ENCODE data around the gene CDR2. TPM values are rescaled to one million over a fixed set of nuclear protein-coding genes. Genes with fewer than 3 reads are reported as not detected.

The CDR2 gene
- total and polyA plus RNA-seq, 4 donors = 26.4 to 37.9 (median 31.3) TPM

DNA sequence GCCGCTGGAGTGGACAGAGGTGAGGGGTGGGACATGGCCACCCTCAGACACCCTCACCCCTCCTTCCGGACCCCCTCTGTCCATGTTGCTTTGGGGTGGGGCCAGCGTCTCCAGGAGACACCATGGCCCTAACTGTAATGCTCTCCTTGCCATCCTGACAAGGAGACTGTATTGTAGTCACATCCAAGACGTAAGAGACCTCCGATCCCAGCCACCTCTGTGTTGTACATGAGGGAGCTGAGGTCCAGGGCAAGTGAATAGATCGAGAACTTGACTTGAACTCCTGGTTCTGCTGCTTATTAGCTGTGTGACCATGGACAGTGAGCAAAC is 47.0 kb downstream of the CDR2 start:
- intact Hi-C loops (cut with DNase I) = loop anchor here in 1 of 2 donors (10.0 kb wide), 1 partner anchor 1143 kb away; no protein-coding TSS in a partner anchor
- H3K9me3 ChIP-seq (ENCODE audit: control insufficient read depth, low read length) = no peaks in the 10 kb centered on the region

DNA sequence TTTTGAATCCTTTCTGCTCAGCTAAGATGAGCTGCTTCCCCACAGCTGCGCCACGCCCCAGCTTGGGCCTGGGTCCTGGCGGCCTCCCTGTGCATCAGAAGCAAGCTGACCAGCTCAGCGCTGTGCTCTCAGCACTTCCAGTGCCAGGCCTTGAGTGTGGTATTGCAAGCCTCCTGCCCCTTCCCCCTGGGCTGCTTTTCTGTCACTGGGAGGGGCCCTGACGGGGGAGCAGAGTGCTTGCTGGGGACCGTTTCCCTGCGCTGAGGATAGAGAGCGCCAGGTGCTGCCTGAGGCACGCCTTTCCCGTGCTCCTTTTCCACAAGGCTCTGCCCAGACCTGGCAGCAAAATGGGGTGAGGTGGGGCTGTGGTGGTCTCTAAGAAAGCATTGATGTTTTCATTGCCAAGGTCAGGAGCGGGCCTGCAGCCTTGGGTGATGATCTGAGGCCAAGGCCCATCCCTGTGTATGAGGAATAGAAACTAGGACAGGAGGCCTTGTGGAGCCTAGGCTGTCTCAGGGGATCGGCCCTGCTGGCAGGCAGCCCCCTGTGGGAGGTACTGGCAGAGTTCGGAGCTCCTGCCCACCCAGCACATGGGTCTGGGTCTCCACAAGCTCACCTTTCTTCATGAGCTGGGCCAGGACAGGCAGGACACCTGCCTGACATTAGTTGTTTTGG is 47.5 kb downstream of the CDR2 start:
- WGBS, 2 donors = 77 to 87% methylated on average over 11 to 13 of the region's 13 CpGs
- intact Hi-C loops (cut with DNase I) = loop anchor here in 1 of 2 donors (10.0 kb wide), 1 partner anchor 1142 kb away; no protein-coding TSS in a partner anchor
- H3K4me3 ChIP-seq (ENCODE audit: low read length in 2 of 2) = no peak overlapping the region
- H3K36me3 ChIP-seq (ENCODE audit: control insufficient read depth in 1 of 2, insufficient read depth in 2 of 2, low read length in 1 of 2) = peaks cover 0 to 2% of the 10 kb centered on the region in 2 donors
- no peak for DNase-seq
- H3K4me1 ChIP-seq (ENCODE audit: control insufficient read depth in 1 of 2, insufficient read depth in 2 of 2, low read length in 2 of 2) = no peaks in the 10 kb centered on the region
- no peak for ATAC-seq (ENCODE audit: low FRiP score)
- no peaks in the 10 kb centered on the region for H3K9me3 ChIP-seq (ENCODE audit: control insufficient read depth, low read length)
- H3K27me3 ChIP-seq (ENCODE audit: control insufficient read depth in 1 of 2, insufficient read depth in 2 of 2, low read length in 1 of 2) = no peaks in the 10 kb centered on the region
- no peak overlapping the region for H3K27ac ChIP-seq (ENCODE audit: low read depth in 1 of 2, low read length in 2 of 2)

More for the DNA sequence above, 47.0 kb downstream of the CDR2 start:
- Histone ChIP-seq H3K27me3 (ENCODE audit: control insufficient read depth in 1 of 2, insufficient read depth in 2 of 2, low read length in 1 of 2) (no peaks in the 10 kb centered on the region), H3K36me3 (ENCODE audit: control insufficient read depth in 1 of 2, insufficient read depth in 2 of 2, low read length in 1 of 2) (peaks cover 0 to 2% of the 10 kb centered on the region in 2 donors), H3K4me1 (ENCODE audit: control insufficient read depth in 1 of 2, insufficient read depth in 2 of 2, low read length in 2 of 2) (no peaks in the 10 kb centered on the region), H3K27ac (ENCODE audit: low read depth in 1 of 2, low read length in 2 of 2) (no peak overlapping the region), H3K4me3 (ENCODE audit: low read length in 2 of 2) (no peak overlapping the region)
- no peak for DNase-seq
- no peak for ATAC-seq (ENCODE audit: low FRiP score)
- WGBS, 2 donors = 86 to 90% methylated on average over 6 of the region's 6 CpGs

DNA sequence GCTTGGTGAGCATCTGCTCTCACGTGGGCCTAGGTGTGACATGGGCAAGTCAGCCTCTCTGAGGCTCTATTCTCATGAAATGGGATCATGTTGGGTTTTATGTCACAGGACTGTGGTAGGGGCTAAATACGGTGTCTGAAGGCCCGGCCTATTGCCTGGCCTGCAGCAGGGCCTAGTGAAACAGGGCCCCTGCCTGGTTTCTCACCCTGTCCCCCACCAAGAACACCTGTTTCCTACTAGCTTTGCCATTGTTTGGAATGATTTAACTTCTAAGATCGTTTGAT is 48.1 kb downstream of the CDR2 start:
- no peak for DNase-seq
- 81 to 86% methylated on average over 4 of the region's 4 CpGs for WGBS, 2 donors
- Histone ChIP-seq H3K27me3 (ENCODE audit: control insufficient read depth in 1 of 2, insufficient read depth in 2 of 2, low read length in 1 of 2) (no peaks in the 10 kb centered on the region), H3K36me3 (ENCODE audit: control insufficient read depth in 1 of 2, insufficient read depth in 2 of 2, low read length in 1 of 2) (peaks cover 0 to 2% of the 10 kb centered on the region in 2 donors), H3K9me3 (ENCODE audit: control insufficient read depth, low read length) (no peaks in the 10 kb centered on the region), H3K4me1 (ENCODE audit: control insufficient read depth in 1 of 2, insufficient read depth in 2 of 2, low read length in 2 of 2) (no peaks in the 10 kb centered on the region), H3K27ac (ENCODE audit: low read depth in 1 of 2, low read length in 2 of 2) (no peak overlapping the region), H3K4me3 (ENCODE audit: low read length in 2 of 2) (no peak overlapping the region)
- intact Hi-C loops (cut with DNase I) = loop anchor here in 1 of 2 donors (10.0 kb wide), 1 partner anchor 1142 kb away; no protein-coding TSS in a partner anchor
- ATAC-seq (ENCODE audit: low FRiP score) = no peak

DNA sequence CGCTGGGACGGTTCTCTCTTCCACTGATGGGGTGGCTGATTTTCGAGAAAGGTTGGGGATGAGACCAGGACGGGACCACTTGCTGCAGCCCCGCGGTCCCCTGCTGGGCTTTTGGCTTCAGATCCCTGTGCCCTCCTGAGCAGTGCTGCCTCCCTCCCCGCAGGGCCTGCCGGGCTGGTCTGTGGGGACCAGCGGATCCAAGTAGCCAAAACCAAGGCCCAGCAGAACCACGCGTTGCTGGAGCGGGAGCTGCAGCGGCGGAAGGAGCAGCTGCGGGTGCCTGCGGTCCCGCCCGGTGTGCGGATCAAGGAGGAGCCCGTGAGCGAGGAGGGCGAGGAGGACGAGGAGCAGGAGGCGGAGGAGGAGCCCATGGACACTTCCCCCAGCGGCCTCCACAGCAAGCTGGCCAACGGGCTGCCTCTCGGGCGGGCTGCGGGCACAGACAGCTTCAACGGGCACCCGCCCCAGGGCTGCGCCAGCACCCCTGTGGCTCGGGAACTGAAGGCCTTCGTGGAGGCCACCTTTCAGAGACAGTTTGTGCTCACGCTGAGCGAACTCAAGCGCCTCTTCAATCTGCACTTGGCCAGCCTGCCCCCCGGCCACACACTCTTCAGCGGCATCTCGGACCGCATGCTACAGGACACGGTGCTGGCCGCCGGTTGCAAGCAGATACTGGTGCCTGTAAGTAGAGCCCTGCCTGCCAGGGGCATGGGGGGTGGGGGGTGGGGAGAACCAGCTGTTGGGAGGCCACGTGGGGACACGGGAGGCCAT is 48.6 kb downstream of the CDR2 start:
- Histone ChIP-seq H3K9me3 (ENCODE audit: control insufficient read depth, low read length) (no peaks in the 10 kb centered on the region), H3K4me1 (ENCODE audit: control insufficient read depth in 1 of 2, insufficient read depth in 2 of 2, low read length in 2 of 2) (no peaks in the 10 kb centered on the region), H3K27ac (ENCODE audit: low read depth in 1 of 2, low read length in 2 of 2) (no peak overlapping the region), H3K36me3 (ENCODE audit: control insufficient read depth in 1 of 2, insufficient read depth in 2 of 2, low read length in 1 of 2) (peaks cover 0 to 2% of the 10 kb centered on the region in 2 donors), H3K4me3 (ENCODE audit: low read length in 2 of 2) (no peak overlapping the region), H3K27me3 (ENCODE audit: control insufficient read depth in 1 of 2, insufficient read depth in 2 of 2, low read length in 1 of 2) (no peaks in the 10 kb centered on the region)
- WGBS, 2 donors = 93 to 94% methylated on average over 41 to 46 of the region's 46 CpGs
- DNase-seq = no peak
- intact Hi-C loops (cut with DNase I) = loop anchor here in 1 of 2 donors (10.0 kb wide), 1 partner anchor 1141 kb away; no protein-coding TSS in a partner anchor
- no peak for ATAC-seq (ENCODE audit: low FRiP score)

DNA sequence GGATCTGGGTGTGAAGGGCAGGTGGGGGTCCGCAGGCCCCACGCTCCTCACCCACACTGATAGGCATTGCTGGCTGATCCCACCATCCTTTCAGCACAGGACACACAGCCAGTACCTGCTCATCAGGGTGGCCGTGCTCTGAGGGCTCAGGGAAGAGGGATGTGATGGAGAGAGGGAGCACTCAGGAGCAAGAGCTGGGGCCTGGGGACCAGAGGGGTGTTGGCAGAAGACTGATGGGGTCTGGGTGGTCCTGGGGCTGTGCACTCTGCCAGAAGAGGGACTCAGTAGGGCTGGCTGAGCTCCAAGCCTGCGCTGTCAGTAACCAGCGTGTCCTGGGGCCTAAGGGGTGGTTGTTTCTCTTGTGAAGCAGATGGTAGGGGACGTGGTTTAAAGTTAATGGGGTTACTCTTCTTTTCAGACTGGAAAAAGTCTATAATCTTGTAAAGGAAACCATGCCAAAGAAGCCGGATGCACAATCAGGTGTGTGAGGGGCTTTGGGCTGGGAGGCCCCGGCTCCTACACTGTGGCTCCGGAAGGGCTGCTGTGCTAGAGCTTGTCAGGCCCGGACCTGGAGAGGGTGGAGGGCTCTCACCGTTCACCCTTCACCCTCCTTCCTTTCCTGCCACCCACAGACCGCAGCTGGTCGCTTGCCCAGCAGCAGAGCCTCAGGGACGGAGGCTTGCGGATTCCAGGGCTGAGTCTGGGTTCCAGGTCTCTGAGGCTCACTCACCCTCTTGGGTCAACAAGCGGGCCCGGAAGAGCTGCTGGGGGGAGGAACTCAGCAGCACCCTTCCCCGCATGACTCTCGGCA is 49.4 kb downstream of the CDR2 start:
- intact Hi-C loops (cut with DNase I) = loop anchor here in 1 of 2 donors (5.0 to 10.0 kb wide), 2 partner anchors 1023 to 1140 kb away; no protein-coding TSS in a partner anchor
- no peak for DNase-seq
- no peak for ATAC-seq (ENCODE audit: low FRiP score)
- Histone ChIP-seq H3K4me3 (ENCODE audit: low read length in 2 of 2) (no peak overlapping the region), H3K4me1 (ENCODE audit: control insufficient read depth in 1 of 2, insufficient read depth in 2 of 2, low read length in 2 of 2) (no peaks in the 10 kb centered on the region), H3K27me3 (ENCODE audit: control insufficient read depth in 1 of 2, insufficient read depth in 2 of 2, low read length in 1 of 2) (no peaks in the 10 kb centered on the region), H3K27ac (ENCODE audit: low read depth in 1 of 2, low read length in 2 of 2) (no peak overlapping the region), H3K9me3 (ENCODE audit: control insufficient read depth, low read length) (no peaks in the 10 kb centered on the region), H3K36me3 (ENCODE audit: control insufficient read depth in 1 of 2, insufficient read depth in 2 of 2, low read length in 1 of 2) (peaks cover 0 to 2% of the 10 kb centered on the region in 2 donors)
- 86 to 89% methylated on average over 18 to 19 of the region's 19 CpGs for WGBS, 2 donors

DNA sequence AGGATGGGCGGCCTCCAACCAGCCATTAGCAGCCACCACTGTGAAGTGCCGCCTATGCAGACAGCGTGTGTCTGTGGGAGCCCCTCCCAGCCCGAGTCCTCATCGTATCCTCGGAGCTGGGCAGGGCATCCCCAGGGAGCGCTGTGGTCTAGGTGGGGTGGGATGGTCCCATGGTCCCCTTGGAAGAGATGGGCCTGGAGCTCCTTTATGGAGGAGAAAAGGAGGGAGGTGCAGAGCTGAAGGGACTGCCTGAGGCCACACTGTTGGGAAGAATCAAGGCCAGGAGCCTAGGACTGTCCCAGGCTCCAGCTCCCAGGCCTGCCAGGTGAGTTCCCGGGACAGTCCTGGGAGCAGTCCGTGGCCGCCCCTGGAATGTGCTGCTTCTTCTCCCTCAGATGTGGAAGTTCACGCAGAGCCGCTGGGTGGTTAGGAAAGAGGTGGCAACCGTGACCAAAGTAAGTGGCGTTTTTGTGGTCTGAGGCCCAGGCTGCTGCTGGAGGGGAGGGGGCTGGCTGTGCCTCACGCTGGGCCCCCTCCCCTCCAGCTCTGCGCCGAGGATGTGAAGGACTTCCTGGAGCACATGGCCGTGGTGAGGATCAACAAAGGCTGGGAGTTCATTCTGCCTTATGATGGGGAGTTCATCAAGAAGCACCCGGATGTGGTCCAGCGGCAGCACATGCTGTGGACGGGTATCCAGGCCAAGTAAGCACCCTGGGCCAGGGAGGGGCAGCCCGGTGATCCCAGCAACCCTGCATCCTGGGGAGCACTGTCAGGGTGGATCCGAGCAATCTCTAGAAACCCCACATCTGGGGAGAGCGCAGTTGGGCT is 50.2 kb downstream of the CDR2 start:
- H3K36me3 ChIP-seq (ENCODE audit: control insufficient read depth in 1 of 2, insufficient read depth in 2 of 2, low read length in 1 of 2) = peaks cover 0 to 2% of the 10 kb centered on the region in 2 donors
- no peaks in the 10 kb centered on the region for H3K4me1 ChIP-seq (ENCODE audit: control insufficient read depth in 1 of 2, insufficient read depth in 2 of 2, low read length in 2 of 2)
- H3K9me3 ChIP-seq (ENCODE audit: control insufficient read depth, low read length) = no peaks in the 10 kb centered on the region
- no peak overlapping the region for H3K4me3 ChIP-seq (ENCODE audit: low read length in 2 of 2)
- no peak for DNase-seq
- H3K27me3 ChIP-seq (ENCODE audit: control insufficient read depth in 1 of 2, insufficient read depth in 2 of 2, low read length in 1 of 2) = no peaks in the 10 kb centered on the region
- intact Hi-C loops (cut with DNase I) = loop anchor here in 1 of 2 donors (5.0 to 10.0 kb wide), 2 partner anchors 1022 to 1139 kb away; no protein-coding TSS in a partner anchor
- 87 to 91% methylated on average over 24 of the region's 24 CpGs for WGBS, 2 donors
- no peak for ATAC-seq (ENCODE audit: low FRiP score)
- H3K27ac ChIP-seq (ENCODE audit: low read depth in 1 of 2, low read length in 2 of 2) = no peak overlapping the region

DNA sequence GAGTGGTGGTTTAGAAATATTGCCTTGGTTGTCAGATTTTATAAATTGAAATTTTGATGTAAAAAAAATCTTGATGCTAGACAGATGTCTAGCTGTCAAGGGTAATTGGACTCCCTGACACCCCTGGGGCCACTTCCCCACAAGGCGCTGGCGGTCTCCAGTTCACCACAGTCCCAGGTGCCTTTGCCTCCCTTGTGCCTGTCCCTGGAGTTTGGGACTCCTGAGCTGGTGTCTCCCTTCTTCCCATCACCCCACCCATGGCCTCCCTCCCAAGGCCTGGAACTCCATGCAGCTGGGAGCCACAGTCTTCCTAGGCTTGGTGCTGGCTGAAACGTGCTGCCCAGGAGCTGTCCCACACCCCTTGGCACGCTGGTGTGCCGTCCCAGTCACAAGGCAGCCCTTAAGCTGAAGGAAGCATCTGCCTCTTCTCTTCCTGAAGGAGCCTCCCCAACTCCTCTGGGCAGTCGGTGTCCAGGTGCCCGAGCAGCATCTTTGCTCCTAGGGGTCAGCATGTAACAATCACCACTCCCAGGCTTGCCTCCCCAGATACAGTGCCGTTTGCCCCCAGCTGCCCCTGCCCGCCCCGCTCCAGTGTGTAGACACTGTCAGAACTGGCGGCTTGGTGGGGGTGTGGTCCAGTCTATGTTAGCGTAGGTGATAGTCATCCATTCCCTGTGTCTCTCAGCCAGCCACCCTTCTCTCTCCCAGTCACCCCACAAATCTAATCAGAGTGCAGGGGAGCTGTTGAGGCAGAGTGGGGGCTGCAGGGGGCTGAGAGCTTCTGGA is 51.1 kb downstream of the CDR2 start:
- intact Hi-C loops (cut with DNase I) = loop anchor here in 1 of 2 donors (5.0 to 10.0 kb wide), 2 partner anchors 1021 to 1139 kb away; no protein-coding TSS in a partner anchor
- Histone ChIP-seq H3K4me1 (ENCODE audit: control insufficient read depth in 1 of 2, insufficient read depth in 2 of 2, low read length in 2 of 2) (no peaks in the 10 kb centered on the region), H3K36me3 (ENCODE audit: control insufficient read depth in 1 of 2, insufficient read depth in 2 of 2, low read length in 1 of 2) (peaks cover 0 to 2% of the 10 kb centered on the region in 2 donors), H3K4me3 (ENCODE audit: low read length in 2 of 2) (no peak overlapping the region), H3K27me3 (ENCODE audit: control insufficient read depth in 1 of 2, insufficient read depth in 2 of 2, low read length in 1 of 2) (no peaks in the 10 kb centered on the region), H3K9me3 (ENCODE audit: control insufficient read depth, low read length) (no peaks in the 10 kb centered on the region), H3K27ac (ENCODE audit: low read depth in 1 of 2, low read length in 2 of 2) (no peak overlapping the region)
- DNase-seq (no peak), ATAC-seq (ENCODE audit: low FRiP score) (no peak)
- WGBS, 2 donors = 88% methylated on average over 12 of the region's 12 CpGs

All from aorta (tissue), 5 donors.